Transverse colon (tissue), 4 donors: Measurements from ENCODE around the gene BST1.

Experiments used
- POLR2AphosphoS5 ChIP-seq, 3 donors: sonication (generic); formaldehyde crosslinking; IDR thresholded peaks; one replicate each; pipeline ENCODE4 v1.6.1; 2016; ENCODE audit warnings: antibody characterized with exemption in 3 of 3
- TF ChIP-seq, protein P1 (sequence below), 5 experiments: fragments of 200-600 bp in 3 of 5; fragments of 450-650 bp in 2 of 5; sonication (generic) in 3 of 5; IDR thresholded peaks; 1 replicate in 2 of 5; 2 replicates in 3 of 5; pipeline ENCODE4 v1.5.1; 2016 to 2017; ENCODE audit warnings: antibody characterized with exemption in 5 of 5, inconsistent platforms in 3 of 5, mild to moderate bottlenecking in 2 of 5, moderate library complexity in 1 of 5

DNA sequence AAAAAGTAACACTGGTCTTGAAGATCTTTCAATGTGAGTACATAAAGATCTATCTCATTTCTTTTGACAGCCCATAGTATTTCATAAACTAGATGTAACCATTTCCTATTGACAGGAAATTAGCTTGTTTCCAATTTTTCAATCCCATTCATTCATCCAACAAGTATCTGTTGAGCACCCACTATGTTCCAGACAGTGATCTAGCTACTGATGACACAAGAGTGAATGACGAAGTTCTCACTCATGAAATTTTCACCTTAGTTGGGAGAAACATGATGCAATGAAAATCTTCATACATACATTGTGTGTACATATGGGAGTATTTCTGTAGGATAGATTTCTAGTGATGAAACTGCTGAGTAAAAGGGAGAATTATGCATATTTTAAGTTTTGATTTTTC lies 76.9 kb downstream of the BST1 start:
- TF ChIP-seq, protein P1, sequence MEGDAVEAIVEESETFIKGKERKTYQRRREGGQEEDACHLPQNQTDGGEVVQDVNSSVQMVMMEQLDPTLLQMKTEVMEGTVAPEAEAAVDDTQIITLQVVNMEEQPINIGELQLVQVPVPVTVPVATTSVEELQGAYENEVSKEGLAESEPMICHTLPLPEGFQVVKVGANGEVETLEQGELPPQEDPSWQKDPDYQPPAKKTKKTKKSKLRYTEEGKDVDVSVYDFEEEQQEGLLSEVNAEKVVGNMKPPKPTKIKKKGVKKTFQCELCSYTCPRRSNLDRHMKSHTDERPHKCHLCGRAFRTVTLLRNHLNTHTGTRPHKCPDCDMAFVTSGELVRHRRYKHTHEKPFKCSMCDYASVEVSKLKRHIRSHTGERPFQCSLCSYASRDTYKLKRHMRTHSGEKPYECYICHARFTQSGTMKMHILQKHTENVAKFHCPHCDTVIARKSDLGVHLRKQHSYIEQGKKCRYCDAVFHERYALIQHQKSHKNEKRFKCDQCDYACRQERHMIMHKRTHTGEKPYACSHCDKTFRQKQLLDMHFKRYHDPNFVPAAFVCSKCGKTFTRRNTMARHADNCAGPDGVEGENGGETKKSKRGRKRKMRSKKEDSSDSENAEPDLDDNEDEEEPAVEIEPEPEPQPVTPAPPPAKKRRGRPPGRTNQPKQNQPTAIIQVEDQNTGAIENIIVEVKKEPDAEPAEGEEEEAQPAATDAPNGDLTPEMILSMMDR (IDR thresholded peaks at IDR 0.05), result no peak
- TF ChIP-seq POLR2AphosphoS5 (IDR thresholded peaks at IDR 0.05), result no peak
